ENCODE results near the gene VSIG10.
"Not testable (repeated sequence)": the region's sequence is repeated elsewhere in the genome, so short reads cannot be mapped to it uniquely, and the experiment has no call there.

VSIG10 gene

DNA sequence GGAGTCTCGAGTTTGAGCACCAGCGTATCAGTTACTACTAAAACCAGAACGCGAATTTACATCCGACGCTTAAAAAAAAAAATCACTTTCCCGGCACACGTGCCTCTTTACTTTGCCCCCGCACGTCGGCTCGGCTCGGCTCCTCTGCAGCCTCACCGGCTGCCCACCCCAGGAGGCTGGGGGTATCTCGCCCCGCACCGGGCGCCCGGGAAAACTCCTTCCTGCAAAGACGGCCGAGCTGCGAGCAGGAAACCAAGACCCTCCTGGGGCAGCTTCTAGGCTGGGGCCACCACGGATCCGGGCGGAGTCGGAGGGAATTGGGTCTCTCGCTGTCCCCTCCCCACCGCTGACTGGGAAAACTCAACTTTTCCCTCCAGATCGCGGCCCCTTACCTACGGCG is 610 bp downstream of the VSIG10 start:
- DNase-seq = no peak

GRCh38 chr12:118102609-118103008 is 1.2 kb downstream of the VSIG10 start:
- no peak for DNase-seq

GRCh38 chr12:118102070-118102469 is 1.7 kb downstream of the VSIG10 start:
- DNase-seq = no peak

DNA sequence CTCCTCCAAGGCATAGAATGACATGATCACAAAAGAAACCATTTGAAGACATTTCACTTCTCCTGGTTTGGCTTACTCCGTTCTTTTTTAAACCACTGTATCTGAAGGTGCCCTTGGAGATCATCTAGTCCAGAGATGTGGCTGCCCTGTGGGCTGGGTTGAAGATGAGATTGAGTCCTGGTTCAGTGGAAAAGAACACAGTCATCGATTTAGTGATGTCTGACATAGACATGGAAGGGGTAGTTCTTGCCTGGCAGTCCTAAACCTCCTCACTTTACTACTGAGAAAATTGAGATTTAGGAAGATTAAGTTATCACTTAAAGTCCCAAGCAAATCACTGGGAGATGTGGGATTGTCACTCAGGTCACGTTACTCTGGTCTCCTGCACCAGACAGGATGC is 2.8 kb downstream of the VSIG10 start:
- no peak for DNase-seq

DNA sequence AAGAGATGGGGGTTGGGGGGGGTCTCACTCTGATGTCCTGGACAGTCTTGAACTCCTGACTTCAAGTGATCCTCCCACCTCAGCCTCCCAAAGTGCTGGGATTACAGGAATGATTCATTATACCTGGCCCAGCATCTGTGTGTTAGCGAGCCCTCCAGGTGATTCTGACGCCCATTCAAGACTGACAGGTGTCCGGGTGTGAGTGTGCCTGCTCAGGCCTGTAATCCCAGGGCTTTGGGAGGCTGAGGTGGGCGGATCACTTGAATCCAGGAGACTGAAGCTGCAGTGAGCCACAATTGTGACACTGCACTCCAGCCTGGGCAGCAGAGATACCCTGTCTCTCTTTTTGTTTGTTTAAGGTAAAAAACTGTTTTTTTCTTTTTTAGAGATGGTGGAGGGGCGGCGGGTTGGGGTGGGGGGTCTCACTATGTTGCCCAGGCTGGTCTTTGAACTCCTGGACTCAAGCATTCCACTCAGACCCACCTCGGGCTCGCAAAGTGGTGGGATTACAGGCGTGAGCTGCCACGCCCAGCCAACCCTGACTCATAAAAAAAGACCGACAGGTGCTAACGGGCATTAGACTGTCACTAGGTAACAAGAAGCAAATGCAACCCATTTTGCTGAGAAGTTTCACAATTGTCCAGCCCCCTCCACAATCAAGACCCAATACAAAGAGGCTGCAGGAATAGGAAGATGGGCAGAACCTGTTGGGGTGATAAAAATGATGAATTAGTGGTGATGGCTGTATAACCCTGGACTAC is 4.7 kb downstream of the VSIG10 start:
- DNase-seq = no peak

- DNase-seq = no peak
Measured at GRCh38 chr12:118098401-118098800, 5.4 kb downstream of the VSIG10 start.

DNA sequence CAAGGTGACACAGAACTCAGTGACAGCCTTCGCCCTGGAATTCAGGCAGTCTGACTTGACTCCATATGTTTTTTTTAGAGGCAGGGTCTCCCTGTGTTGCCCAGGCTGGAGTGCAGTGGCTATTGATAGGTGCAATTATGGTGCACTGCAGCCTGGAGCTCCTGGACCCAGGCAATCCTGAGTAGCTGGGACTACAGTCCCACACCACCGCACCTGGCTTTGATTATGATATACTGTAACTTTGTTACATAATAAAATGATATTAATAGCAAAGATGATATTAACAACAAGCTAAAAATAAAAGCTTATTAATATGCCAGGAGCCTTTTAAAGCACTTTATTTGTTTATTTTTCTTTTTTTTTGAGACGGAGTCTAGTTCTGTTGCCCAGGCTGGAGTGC is 9.8 kb downstream of the VSIG10 start:
- DNase-seq = no peak

- no peak for DNase-seq
Measured at GRCh38 chr12:118089782-118090181, 14.0 kb downstream of the VSIG10 start.

GRCh38 chr12:118082161-118082560 is 21.6 kb downstream of the VSIG10 start:
- no peak for DNase-seq

DNA sequence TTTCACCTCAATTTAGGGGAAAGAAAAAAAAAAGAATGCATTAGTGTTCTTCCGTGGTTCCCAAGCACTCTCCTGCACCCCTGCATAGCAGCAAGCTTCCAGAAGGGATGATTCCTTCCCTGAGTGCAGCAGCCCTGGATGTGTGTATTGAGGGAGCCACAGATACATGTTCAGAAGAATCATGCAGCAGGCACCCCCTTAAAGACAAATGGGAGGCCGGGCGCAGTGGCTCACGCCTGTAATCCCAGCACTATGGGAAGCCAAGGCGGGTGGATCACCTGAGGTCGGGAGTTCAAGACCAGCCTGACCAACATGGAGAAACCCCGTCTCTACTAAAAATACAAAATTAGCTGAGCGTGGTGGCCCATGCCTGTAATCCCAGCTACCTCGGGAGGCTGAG is 22.3 kb downstream of the VSIG10 start:
- not testable (repeated sequence) for DNase-seq

DNA sequence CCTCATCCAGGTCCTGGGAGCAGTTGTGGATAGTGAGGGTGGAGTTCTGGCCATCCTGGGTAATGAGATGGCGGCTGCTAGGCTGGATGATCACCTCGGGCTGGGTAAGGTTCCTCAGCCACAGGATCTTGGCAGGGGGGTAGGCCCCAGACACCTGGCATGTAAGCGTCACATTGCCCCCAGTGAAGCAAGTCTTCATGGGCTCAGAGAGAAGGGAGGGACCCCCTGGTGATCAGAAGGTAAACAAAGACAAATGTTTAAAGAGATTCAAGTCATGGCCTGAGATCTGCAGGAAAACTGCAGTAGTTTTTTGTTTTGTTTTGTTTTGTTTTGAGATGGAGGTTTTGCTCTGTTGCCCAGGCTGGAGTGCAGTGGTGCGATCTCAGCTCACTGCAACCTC is 30.0 kb downstream of the VSIG10 start:
- DNase-seq = no peak

DNA sequence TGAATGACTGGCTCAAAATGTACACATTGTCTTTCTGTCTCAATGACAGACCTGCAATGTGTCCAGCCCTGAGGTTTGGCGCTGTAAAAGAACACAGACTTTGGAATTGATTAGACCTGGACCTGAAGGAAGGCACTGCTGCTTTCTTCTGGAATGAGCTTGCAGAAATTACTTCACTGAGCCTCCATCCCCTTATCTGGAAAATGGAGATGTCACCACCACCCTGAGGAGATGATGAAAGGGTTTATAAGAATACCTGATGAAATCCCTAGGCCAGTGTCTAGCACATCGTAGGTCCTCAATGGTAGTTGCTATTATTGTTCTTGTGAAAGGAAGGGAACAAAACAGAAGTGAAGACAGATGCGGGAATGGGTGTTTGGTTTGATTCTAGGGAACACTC is 33.2 kb downstream of the VSIG10 start:
- no peak for DNase-seq

DNA sequence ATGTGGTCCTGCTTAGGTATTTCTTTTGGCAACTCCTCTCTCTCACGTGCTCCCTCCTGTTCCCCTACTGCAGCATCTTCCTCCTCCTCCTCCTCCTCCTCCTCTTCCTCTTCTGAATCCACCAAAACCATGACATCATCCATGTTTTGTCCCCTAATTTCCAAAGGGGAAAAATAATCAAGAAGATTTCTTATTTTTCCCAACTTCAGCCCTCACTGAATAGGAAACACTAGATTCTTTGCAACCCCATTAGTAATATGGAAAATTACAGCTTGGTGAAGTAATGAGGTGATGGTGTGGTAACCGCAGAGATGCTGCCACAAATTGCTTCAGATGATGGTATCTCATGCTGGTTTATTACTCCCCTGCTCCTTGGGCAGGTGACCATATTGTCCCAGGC is 35.4 kb downstream of the VSIG10 start:
- no peak for DNase-seq

GRCh38 chr12:118065380-118065779 is 38.4 kb downstream of the VSIG10 start:
- no peak for DNase-seq

DNA sequence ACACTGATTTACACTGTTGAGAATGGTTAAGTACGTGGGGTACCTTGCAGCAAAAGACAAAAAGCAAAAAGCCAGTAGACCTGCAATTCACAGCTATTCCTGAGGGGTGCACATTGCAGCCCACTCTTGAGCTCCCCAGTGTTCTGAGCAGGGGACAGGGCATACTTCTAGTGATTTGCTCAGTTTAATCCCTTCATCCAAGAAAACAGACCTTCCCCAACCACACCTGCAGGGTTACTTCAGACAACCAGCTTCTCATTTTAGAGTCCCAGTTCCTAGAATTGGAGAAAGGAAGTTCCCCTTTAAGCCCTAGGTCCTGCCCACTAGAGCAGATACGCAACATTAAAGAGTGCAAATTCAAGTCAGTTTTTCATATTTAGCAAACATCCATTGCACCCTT is 39.2 kb downstream of the VSIG10 start:
- no peak for DNase-seq

GRCh38 chr12:118063576-118064391 is 40.0 kb downstream of the VSIG10 start:
- no peak for DNase-seq

DNA sequence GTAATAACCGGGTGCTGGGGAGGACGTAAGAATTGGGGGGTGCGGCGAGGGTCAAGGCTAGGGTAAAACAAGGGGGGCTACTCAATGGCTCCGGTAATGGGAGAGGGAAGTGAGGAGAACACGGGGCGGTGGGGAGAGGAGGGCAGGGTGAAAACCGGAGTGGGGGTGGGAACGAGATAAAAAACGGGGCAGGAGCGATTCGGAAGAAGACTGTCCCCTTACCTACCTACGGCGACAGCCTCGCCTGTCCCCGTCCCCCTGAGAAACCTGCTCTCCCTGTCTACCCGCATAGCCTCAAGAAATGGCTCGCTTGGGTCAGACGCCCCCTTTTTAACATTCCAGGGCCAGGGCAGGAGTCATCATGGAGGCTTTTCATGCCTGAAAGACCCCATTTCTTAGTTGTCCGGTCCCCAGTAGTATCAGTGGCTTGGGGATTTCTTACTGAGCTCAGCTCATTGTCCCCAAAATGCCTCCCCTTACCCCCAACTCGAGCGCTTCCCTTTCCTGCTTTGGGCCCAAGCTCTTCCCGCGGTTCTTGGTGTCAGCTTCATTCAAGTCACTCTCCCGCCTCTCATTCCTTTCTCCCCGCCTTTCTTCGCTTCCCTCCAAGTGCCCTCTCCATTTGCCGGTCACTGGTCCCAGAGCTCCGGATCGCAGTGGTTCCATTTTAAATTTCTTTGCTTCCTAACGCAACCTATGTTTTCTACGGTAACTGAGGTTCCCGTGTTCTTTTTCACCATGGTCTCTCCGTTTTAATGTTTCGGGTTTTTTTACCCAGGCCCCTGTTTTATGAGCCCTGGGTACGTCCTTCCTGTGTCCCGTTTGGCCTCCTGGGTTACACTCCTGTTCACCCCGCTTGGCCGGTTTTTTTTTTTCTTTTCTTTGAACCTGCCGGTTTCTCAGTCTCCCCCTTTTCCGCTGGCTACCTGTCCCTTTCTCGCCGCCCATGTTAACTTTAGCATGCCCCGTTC is 41.7 kb downstream of the VSIG10 start:
- DNase-seq = no peak

DNA sequence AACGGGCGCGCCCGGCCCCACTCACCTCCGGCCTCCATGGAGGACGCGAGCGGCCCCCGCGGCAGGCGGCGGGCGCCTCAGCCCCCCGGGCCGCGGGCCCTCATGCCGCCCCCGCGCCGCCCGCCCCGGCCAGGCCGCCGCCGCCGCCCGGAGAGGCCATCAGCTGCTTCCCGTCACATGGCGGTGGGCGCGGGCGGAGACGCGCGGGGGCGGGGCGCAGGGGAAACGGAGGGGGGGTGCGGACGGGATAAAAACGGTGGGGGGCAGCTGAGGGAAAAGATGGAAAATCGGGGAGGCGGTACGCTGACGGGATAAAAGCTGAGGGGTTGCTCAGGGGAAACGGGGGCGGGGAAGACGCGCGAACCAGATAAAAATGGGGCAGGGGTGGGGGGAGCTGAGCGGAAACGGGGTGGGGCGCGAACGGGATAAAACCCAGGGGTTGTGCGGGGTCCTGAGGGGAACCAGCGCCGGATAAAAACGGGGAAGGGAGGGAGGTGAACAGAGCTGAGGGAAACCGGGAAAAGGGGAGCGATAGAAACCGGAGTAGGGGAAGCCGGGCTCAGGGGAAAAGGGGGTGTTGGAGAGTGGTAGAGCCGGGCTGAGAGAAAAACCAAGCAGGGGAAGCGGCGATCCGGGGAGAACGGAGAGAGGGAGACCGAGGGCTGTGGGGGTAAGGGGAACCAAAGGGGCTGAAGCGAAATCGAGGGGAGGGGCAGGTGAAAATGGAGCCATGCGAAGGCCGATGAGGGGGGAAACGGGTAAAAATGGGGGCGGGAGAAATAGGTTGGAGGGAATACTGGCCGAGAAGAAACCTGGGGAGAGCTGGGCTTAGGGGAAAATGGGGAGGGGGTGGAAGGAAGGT is 42.6 kb downstream of the VSIG10 start, which contains the start of gene WSB2:
WSB2 (minus strand) TSS at position 169 of the 862 bp plus-strand sequence; CDS start at position 38, 131 bp downstream.
- DNase-seq = no peak

- no peak for DNase-seq
Measured at GRCh38 chr12:118060301-118061010, 43.4 kb downstream of the VSIG10 start.

DNA sequence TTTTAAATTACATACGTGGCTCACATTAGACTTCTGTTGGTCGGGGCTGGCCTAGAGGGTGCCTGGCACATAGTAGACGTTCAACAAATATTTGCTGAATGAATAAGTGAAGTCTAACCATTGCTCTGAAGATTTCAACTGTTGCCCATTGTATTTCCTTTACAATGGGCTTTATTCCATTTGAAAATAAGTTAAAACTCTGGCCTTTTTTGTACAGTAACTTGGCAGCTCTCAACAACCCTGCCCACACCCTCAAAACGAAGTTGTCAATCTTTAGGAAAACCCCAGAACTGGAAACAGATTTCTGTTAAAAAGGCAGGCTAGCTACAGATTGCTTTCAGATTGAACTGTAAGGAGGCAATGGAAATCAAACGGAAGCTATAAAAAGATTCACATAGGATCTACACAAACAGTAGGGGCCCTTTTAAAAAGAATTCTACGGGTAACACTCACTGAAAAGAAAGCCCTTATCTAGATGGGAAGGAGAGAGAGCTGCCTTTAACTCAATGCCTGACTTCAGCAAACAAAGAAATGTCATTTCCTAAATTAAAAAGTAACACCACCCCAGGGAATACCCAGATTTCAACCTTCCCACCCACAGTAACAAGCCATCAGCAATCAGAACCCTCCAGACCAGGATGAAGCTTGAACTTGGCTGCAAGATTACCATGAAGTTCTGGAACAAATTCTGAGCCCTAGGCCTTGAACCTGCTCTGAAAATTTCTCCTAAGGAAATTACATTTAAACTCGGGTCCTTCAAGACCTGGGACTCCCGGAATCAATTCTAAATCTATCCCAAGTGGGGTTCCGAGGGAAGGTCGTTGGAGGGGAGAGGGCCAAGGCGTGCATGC is 44.2 kb downstream of the VSIG10 start:
- DNase-seq = no peak
